Panc1 (cell line): Measurements from ENCODE around the gene SLC25A45.

Source experiments
- CTCF ChIP-seq: fragments of 450-650 bp; IDR thresholded peaks from 2 replicates; pipeline ENCODE4 v1.5.1; 2017; ENCODE audit warnings: mild to moderate bottlenecking
- POLR2AphosphoS5 ChIP-seq: IDR thresholded peaks from 2 replicates; pipeline ENCODE4 v1.6.1; 2012; ENCODE audit warnings: mild to moderate bottlenecking, low read depth, low read length, moderate library complexity
- REST ChIP-seq, 2 experiments: IDR thresholded peaks; 2 replicates each; pipeline ENCODE4 v1.6.1; 2011 to 2012; ENCODE audit warnings: low read depth in 2 of 2, control low read depth in 1 of 2, low read length in 1 of 2, mild to moderate bottlenecking in 1 of 2, moderate library complexity in 1 of 2; ENCODE audit not compliant: insufficient read depth in 1 of 2

- TF ChIP-seq CTCF: no peak
- no peak for TF ChIP-seq POLR2AphosphoS5
- no peak for TF ChIP-seq REST (IDR thresholded peaks at IDR 0.05; ENCODE audit: insufficient read depth in 1 of 2, low read depth in 2 of 2, low read length in 1 of 2)
Observed at GRCh38 chr11:65399249-65399648, 16.8 kb upstream of the SLC25A45 start.
